HEK293 (cell line): ENCODE measurements around the gene OR10A7.

Experiments used
- KLF7 ChIP-seq: fragments of 450-650 bp; formaldehyde crosslinking; IDR thresholded peaks from 2 replicates; pipeline ENCODE4 v1.5.1; 2016; ENCODE audit warnings: missing biosample characterization, missing genetic modification characterization, borderline replicate concordance
- ZBTB21 ChIP-seq: fragments of 450-650 bp; formaldehyde crosslinking; IDR thresholded peaks from 2 replicates; pipeline ENCODE4 v1.5.1; 2017; ENCODE audit warnings: missing biosample characterization, missing genetic modification characterization
- ZNF280C ChIP-seq: fragments of 450-650 bp; formaldehyde crosslinking; IDR thresholded peaks from 2 replicates; pipeline ENCODE4 v1.5.1; 2016; ENCODE audit warnings: missing biosample characterization, missing genetic modification characterization
- ZNF518A ChIP-seq: fragments of 450-650 bp; formaldehyde crosslinking; conservative IDR thresholded peaks from 2 replicates; pipeline ENCODE4 v1.5.1; 2016; ENCODE audit warnings: low read depth, missing biosample characterization, missing genetic modification characterization

The OR10A7 gene

GRCh38 chr12:55258303-55258702, 37.5 kb downstream of the OR10A7 start (continued):
- TF ChIP-seq ZNF518A (tag by site-specific recombination) (no peak), ZBTB21 (tag by site-specific recombination) (no peak), KLF7 (tag by site-specific recombination) (no peak), ZNF280C (no peak)
